ENCODE results near the gene WDR33. TPM values are rescaled to one million over a fixed set of nuclear protein-coding genes. Genes with fewer than 3 reads are reported as not detected.

Gene WDR33
- total RNA-seq, 1 donor from 2014 or later: 55.4 TPM

DNA sequence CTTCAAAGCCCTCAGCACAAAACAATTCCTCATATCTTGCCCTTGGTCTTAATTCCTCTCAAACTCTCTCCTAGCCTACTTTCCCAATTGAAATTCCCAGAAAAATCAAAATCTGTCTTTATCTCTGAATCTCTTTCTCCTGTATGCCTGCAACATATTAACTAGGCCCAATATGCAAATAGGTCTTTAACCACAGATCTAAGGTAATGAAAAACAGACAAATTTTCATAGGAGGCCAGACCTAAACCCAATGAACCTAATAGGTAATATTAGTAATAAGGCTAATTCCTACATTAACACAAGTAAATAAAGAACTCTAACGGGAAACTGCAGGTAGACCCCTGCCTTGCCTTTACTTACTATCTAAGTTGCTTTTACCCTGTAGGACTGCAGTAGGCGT, 41.4 kb downstream of the WDR33 start:
- intact Hi-C loops (cut with DNase I): no loop called here
- peaks cover 66% of the 10 kb centered on the region for H3K36me3 ChIP-seq

DNA sequence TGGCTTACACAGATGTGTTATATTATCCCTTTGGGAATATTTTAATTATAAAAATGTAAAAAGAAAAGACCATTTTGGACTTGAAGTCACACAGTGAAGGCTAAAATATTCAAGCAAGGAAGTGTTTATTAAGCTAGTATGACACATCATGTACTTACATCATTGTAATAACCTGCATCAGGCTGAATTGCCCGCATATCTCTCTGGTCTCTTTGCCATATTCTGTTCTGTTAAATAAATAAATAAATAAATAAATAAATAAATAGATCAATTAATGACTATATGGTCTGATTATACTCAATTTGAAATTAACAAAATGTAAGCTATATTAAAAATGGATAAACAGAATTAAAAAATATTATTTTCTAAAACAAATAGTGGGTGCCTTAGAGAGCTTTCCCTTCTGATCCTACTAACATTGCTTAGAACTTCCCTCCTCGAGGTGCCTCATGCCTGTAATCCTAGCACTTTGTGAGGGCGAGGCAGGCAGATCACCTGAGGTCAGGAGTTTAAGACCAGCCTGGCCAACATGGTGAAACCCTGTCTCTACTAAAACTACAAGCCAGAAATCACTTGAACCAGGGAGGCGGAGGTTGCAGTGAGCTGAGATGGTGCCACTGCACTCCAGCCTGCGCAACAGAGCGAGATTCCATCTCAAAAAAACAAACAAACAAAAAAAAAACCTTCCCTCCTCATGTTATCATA, 42.0 kb downstream of the WDR33 start:
- Histone ChIP-seq H3K9me3 (no peaks in the 10 kb centered on the region), H3K4me1 (peaks cover 5% of the 10 kb centered on the region), H3K27ac (no peak overlapping the region), H3K27me3 (ENCODE audit: low read depth) (no peaks in the 10 kb centered on the region), H3K4me3 (no peak overlapping the region), H3K36me3 (peaks cover 73% of the 10 kb centered on the region)
- TF ChIP-seq, protein P1, sequence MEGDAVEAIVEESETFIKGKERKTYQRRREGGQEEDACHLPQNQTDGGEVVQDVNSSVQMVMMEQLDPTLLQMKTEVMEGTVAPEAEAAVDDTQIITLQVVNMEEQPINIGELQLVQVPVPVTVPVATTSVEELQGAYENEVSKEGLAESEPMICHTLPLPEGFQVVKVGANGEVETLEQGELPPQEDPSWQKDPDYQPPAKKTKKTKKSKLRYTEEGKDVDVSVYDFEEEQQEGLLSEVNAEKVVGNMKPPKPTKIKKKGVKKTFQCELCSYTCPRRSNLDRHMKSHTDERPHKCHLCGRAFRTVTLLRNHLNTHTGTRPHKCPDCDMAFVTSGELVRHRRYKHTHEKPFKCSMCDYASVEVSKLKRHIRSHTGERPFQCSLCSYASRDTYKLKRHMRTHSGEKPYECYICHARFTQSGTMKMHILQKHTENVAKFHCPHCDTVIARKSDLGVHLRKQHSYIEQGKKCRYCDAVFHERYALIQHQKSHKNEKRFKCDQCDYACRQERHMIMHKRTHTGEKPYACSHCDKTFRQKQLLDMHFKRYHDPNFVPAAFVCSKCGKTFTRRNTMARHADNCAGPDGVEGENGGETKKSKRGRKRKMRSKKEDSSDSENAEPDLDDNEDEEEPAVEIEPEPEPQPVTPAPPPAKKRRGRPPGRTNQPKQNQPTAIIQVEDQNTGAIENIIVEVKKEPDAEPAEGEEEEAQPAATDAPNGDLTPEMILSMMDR (IDR thresholded peaks at IDR 0.05): no peak
- no peak for DNase-seq
- no peak for ATAC-seq
- intact Hi-C loops (cut with DNase I): no loop called here

More for the DNA sequence above, 41.4 kb downstream of the WDR33 start:
- no peak overlapping the region for H3K4me3 ChIP-seq
- TF ChIP-seq, protein P1 (IDR thresholded peaks at IDR 0.05): no peak
- ATAC-seq: no peak
- no peak overlapping the region for H3K27ac ChIP-seq
- H3K9me3 ChIP-seq: no peaks in the 10 kb centered on the region
- H3K4me1 ChIP-seq: peaks cover 6% of the 10 kb centered on the region
- no peaks in the 10 kb centered on the region for H3K27me3 ChIP-seq (ENCODE audit: low read depth)
- DNase-seq: no peak

DNA sequence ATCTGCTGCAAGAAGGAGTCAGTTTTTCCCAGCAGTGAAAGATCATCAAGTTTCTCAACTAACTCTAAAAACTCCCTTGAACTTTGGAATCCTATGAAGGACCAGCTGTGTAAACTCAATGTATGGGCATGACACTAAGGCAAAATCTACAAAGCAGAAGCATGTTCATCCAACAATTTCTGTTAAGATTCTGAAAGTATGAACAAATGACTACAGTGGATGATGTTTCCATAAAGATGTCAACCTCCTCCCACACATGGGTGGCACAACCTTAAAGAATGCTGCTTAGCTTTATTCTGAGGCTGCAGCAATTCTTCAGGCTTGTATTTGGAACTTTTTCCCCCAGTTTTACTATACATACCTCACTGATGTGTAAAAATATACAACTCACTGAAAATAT, 47.2 kb downstream of the WDR33 start:
- no peak for ATAC-seq
- no peaks in the 10 kb centered on the region for H3K4me1 ChIP-seq
- H3K4me3 ChIP-seq: no peak overlapping the region
- DNase-seq: no peak
- peaks cover 95% of the 10 kb centered on the region for H3K36me3 ChIP-seq
- no peaks in the 10 kb centered on the region for H3K9me3 ChIP-seq
- H3K27ac ChIP-seq: no peak overlapping the region
- H3K27me3 ChIP-seq (ENCODE audit: low read depth): no peaks in the 10 kb centered on the region
- intact Hi-C loops (cut with DNase I): no loop called here
- TF ChIP-seq, protein P1 (IDR thresholded peaks at IDR 0.05): no peak

DNA sequence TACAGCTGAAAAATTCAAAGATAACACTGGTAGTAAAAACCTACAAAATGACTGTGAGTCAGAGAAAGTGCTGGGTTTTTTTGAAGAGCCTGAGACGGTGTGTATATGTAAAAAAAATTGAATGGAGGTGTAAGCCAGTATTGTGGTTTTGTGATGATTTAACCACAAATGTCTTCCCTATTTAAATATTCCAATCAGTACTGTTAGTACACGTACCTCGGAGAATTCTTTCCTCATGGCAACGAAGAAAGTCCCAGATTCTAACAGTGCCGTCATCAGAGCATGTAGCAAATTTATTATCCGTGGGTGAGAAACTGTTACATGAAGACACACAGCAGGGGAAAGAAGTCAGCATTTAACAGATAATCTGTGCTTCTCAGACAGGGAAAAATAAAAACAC, 48.1 kb downstream of the WDR33 start:
- Histone ChIP-seq H3K9me3 (no peaks in the 10 kb centered on the region), H3K27me3 (ENCODE audit: low read depth) (no peaks in the 10 kb centered on the region), H3K4me1 (no peaks in the 10 kb centered on the region), H3K36me3 (peaks cover 87% of the 10 kb centered on the region), H3K4me3 (no peak overlapping the region), H3K27ac (no peak overlapping the region)
- TF ChIP-seq, protein P1 (IDR thresholded peaks at IDR 0.05): no peak
- intact Hi-C loops (cut with DNase I): no loop called here
- ATAC-seq (no peak), DNase-seq (no peak)

DNA sequence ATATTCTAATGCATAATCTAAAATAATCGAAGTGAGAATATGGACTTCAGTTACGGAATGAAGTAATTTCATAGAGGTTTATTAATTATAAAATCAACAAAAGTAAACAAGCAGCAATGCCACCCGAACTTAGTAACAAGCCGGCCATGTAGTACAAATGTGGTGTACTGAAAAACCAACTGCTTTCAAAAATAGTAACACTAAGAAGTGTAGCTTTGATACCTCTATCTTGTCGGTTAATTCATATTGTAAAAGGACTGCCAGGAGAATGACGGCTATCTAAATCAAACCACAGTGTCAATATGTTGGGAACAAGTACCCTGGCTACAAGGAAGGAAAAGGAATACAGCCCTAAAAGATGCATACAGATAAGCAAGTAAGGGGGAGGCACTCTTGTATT, 48.5 kb downstream of the WDR33 start:
- intact Hi-C loops (cut with DNase I): no loop called here
- ATAC-seq: no peak
- Histone ChIP-seq H3K27me3 (ENCODE audit: low read depth) (no peaks in the 10 kb centered on the region), H3K4me1 (no peaks in the 10 kb centered on the region), H3K4me3 (no peak overlapping the region), H3K27ac (no peak overlapping the region), H3K36me3 (peaks cover 84% of the 10 kb centered on the region), H3K9me3 (no peaks in the 10 kb centered on the region)
- TF ChIP-seq, protein P1 (IDR thresholded peaks at IDR 0.05): no peak
- DNase-seq: no peak
